ENCODE results near the gene DNAJC1.

DNA sequence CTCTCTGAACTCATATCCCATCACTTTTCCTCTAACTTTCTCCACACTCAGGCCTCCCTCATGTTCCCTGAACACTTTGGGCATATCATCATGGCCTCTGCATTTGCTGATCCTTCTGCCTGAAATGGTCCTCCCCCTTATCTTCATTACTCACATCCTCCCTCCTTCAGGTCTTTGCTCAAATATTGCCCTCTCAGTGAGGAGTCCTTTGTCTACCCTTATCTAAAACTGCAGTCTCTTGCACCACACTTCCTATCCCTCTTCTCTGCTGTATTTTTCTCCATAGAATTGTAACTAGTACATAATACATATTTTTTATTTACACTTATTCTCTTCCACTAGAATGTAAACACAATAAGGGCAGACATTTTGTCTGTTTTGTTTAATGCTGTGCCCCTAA lies 41.7 kb downstream of the DNAJC1 start:
- TF ChIP-seq, protein P1, sequence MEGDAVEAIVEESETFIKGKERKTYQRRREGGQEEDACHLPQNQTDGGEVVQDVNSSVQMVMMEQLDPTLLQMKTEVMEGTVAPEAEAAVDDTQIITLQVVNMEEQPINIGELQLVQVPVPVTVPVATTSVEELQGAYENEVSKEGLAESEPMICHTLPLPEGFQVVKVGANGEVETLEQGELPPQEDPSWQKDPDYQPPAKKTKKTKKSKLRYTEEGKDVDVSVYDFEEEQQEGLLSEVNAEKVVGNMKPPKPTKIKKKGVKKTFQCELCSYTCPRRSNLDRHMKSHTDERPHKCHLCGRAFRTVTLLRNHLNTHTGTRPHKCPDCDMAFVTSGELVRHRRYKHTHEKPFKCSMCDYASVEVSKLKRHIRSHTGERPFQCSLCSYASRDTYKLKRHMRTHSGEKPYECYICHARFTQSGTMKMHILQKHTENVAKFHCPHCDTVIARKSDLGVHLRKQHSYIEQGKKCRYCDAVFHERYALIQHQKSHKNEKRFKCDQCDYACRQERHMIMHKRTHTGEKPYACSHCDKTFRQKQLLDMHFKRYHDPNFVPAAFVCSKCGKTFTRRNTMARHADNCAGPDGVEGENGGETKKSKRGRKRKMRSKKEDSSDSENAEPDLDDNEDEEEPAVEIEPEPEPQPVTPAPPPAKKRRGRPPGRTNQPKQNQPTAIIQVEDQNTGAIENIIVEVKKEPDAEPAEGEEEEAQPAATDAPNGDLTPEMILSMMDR (IDR thresholded peaks at IDR 0.05; ENCODE audit: low read depth, low read length, poor library complexity, severe bottlenecking) = no peak
- no peak for TF ChIP-seq EZH2phosphoT487 (IDR thresholded peaks at IDR 0.05; ENCODE audit: borderline replicate concordance, low read length)
